Measurements from ENCODE around the gene PDE4D.

Gene PDE4D

DNA sequence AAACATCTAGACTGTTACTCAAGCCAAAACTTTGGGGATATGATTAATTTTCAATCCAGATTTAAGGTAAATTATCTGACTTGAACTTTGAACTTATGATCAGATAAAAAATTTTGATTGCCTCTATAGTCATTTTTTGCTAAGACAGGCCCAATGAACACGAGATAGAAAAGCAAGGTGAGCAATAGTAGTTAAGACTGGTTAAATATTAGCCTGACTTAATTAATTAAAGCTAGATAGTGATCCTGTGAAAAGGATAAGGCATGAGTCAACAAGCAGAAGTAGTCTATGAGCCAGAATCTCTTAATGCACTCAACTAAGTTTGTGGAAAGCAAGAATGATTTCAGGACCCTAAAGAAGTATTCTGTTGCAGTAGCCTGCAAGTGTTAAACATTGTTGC lies 66.5 kb downstream of the PDE4D start:
- no peak for TF ChIP-seq CTCF (IDR thresholded peaks at IDR 0.05; ENCODE audit: insufficient read depth, missing control alignments)
- FAIRE-seq (no peak), DNase-seq (ENCODE audit: insufficient read length, low spot score) (no peak)

DNA sequence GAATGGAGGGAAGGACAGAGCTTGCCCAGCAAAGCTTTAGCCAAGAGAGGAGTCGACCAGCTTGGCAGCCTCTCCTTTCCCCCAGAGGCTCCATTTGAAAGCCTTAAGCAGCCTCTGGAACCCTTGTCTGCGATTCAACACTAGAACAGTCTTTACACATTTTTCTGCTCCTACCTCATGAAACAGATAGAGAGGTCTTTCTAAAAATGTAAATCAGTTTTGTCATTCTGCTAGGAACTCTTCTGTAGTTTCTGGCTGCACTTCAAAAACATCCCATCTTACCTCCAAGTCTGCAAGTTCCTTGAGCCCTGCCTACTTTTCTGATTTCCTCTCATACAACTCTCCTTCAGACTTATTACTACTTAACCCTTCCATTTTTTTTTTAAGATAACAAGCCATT lies 70.1 kb downstream of the PDE4D start:
- FAIRE-seq (no peak), DNase-seq (ENCODE audit: insufficient read length, low spot score) (no peak)
- no peak for TF ChIP-seq CTCF (IDR thresholded peaks at IDR 0.05; ENCODE audit: insufficient read depth, missing control alignments)

DNA sequence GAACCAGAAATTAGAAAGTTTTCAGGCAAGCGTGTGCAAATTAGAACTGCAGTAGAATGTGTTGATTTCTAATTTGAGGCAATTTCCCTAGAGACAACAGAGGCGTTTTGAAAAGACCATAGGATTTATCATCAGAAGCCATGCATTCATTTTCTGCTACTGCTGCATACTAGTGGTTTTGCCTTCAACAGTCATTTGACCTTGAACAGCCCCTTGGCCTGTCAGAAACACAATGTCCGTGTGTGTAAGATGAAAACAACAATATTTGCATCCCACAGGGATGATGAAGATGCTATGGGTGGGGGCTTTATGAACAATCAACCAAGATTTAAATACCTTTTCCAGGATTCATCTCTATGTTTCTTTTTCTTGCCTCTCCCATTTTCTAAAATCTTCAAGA lies 73.7 kb downstream of the PDE4D start:
- FAIRE-seq (no peak), DNase-seq (ENCODE audit: insufficient read length, low spot score) (no peak)
- TF ChIP-seq CTCF (IDR thresholded peaks at IDR 0.05; ENCODE audit: insufficient read depth, missing control alignments), result no peak

DNA sequence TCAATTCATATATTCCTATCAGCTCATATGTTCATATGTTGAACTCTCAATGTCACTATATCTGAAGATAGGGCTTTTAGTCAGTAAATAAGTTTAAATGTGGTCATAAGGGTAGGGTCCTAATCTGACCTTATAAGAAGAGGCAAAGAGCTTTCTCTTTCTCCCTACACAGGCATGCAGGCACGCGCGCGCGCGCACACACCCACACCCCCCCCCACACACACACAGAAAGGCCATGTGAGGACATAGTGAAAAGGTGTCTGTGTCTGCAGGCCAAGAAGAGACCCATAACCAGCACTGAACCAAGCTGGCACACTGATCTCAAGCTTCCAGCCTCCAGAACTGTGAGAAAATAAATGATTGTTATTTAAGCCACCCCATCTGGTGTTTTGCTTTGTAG lies 76.0 kb downstream of the PDE4D start:
- no peak for FAIRE-seq
- no peak for DNase-seq (ENCODE audit: insufficient read length, low spot score)
- no peak for TF ChIP-seq CTCF (IDR thresholded peaks at IDR 0.05; ENCODE audit: insufficient read depth, missing control alignments)

- DNase-seq (ENCODE audit: insufficient read length, low spot score), result no peak
- FAIRE-seq, result no peak
- no peak for TF ChIP-seq CTCF (IDR thresholded peaks at IDR 0.05; ENCODE audit: insufficient read depth, missing control alignments)
Observed at GRCh38 chr5:59816654-59817300, 76.7 kb downstream of the PDE4D start.

DNA sequence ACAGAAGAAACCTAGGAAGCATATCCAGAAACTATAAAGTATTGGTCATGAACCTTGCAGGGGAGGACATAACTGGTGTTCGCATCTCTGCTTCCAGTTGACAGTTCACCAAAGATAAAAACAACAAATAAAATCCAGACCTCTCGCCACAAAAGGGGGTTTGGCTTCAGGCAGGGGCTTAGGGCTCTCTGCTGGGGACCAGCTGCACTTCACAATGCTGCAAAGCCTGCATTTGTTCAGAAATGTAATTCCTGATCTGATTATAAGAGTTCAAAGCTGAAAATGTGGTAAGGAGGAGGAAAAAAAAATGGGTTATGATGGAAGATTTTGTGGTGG lies 79.0 kb downstream of the PDE4D start:
- DNase-seq (ENCODE audit: insufficient read length, low spot score), result no peak
- FAIRE-seq, result no peak
- TF ChIP-seq CTCF (IDR thresholded peaks at IDR 0.05; ENCODE audit: insufficient read depth, missing control alignments), result no peak

- FAIRE-seq (peak; percentile 87), DNase-seq (ENCODE audit: insufficient read length, low spot score) (no peak)
Observed at GRCh38 chr5:59813761-59814536, 79.6 kb downstream of the PDE4D start.

More at GRCh38 chr5:59813761-59814536, 79.6 kb downstream of the PDE4D start:
- peak; percentile 85 for TF ChIP-seq CTCF (IDR thresholded peaks at IDR 0.05; ENCODE audit: insufficient read depth, missing control alignments)
